ENCODE measurements around the gene AARS1. TPM values are rescaled to one million over a fixed set of nuclear protein-coding genes. Genes with fewer than 3 reads are reported as not detected.
"Not testable (repeated sequence)": the region's sequence is repeated elsewhere in the genome, so short reads cannot be mapped to it uniquely, and the experiment has no call there.

Gene AARS1
- total and polyA plus RNA-seq, 5 experiments from 2014 or later, result 22.9 to 144 (median 45.6) TPM

GRCh38 chr16:70301121-70301520, 11.8 kb upstream of the AARS1 start:
- ATAC-seq, result no peak
- no peaks in the 10 kb centered on the region for H3K27me3 Mint-ChIP-seq
- peak overlapping the region in 9 of 10 donors; percentile 89 to 98 (median 95) for H3K4me3 Mint-ChIP-seq
- DNase-seq, result no peak
- H3K9me3 Mint-ChIP-seq, result peaks cover 0 to 14% (median 6%) of the 10 kb centered on the region in 9 donors
- H3K4me1 Mint-ChIP-seq, result peaks cover 22 to 60% (median 53%) of the 10 kb centered on the region in 4 donors
- POLR2A ChIA-PET, result interaction anchor here (5.4 kb wide), 1 partner anchor 15 kb away, joined by 82 read pairs; the partner anchor contains the start of gene AARS1
- peak overlapping the region in 8 of 10 donors; percentile 55 to 100 (median 98) for H3K27ac Mint-ChIP-seq
- peaks cover 10 to 30% (median 16%) of the 10 kb centered on the region in 3 donors for H3K36me3 Mint-ChIP-seq

- Mint-ChIP-seq H3K9me3 (peaks cover 0 to 14% (median 6%) of the 10 kb centered on the region in 9 donors), H3K36me3 (peaks cover 10 to 23% (median 16%) of the 10 kb centered on the region in 3 donors), H3K27ac (peak within 1 kb of the TSS; percentile 97 to 100 (median 99)), H3K4me1 (peaks cover 17 to 45% (median 42%) of the 10 kb centered on the region in 4 donors), H3K4me3 (peak within 1 kb of the TSS; percentile 89 to 98 (median 94)), H3K27me3 (no peaks in the 10 kb centered on the region)
- ATAC-seq (peak; percentile 86 to 91), DNase-seq (peak; percentile 33 to 76 (median 52))
- POLR2A ChIA-PET, result interaction anchor here (0.5 to 5.4 kb wide), 12 partner anchors 8 to 225 kb away, joined by 3 to 82 read pairs (median 4); partner anchors contain the start of genes AARS1, DDX19A, EXOSC6 and FCSK
Measured at GRCh38 chr16:70298988-70299938, 10.0 kb upstream of the AARS1 start, which contains the start of gene DDX19B. Gene DDX19B (plus strand): TSS chr16:70299186. CDS start chr16:70299298, 112 bp downstream.

GRCh38 chr16:70295634-70296033, 6.3 kb upstream of the AARS1 start:
- Mint-ChIP-seq H3K4me1 (peaks cover 8 to 23% (median 19%) of the 10 kb centered on the region in 4 donors), H3K4me3 (no peak overlapping the region), H3K9me3 (peaks cover 0 to under 1% (median 0%) of the 10 kb centered on the region in 9 donors), H3K27ac (no peak overlapping the region), H3K27me3 (no peaks in the 10 kb centered on the region), H3K36me3 (peaks cover 0 to 2% (median 0%) of the 10 kb centered on the region in 3 donors)
- ATAC-seq (no peak), DNase-seq (no peak)
- POLR2A ChIA-PET, result interaction anchor here (1.0 kb wide), 1 partner anchor 44 kb away, joined by 3 read pairs; the partner anchor contains the start of gene EXOSC6

- no peak overlapping the region for H3K4me3 Mint-ChIP-seq
- no peak overlapping the region for H3K27ac Mint-ChIP-seq
- H3K27me3 Mint-ChIP-seq, result no peaks in the 10 kb centered on the region
- no peaks in the 10 kb centered on the region for H3K9me3 Mint-ChIP-seq
- no peaks in the 10 kb centered on the region for H3K36me3 Mint-ChIP-seq
- ATAC-seq (no peak), DNase-seq (no peak)
- POLR2A ChIA-PET, result no interaction called here
- H3K4me1 Mint-ChIP-seq, result peaks cover 4 to 17% (median 11%) of the 10 kb centered on the region in 4 donors
Measured at GRCh38 chr16:70294385-70295025, 5.2 kb upstream of the AARS1 start.

GRCh38 chr16:70292148-70292547, 2.8 kb upstream of the AARS1 start:
- Mint-ChIP-seq H3K4me1 (peaks cover 5 to 21% (median 16%) of the 10 kb centered on the region in 4 donors), H3K27ac (peak overlapping the region in 1 of 10 donors; percentile 38)
- not testable (repeated sequence) for H3K9me3 Mint-ChIP-seq, H3K36me3 Mint-ChIP-seq, H3K4me3 Mint-ChIP-seq, DNase-seq, ATAC-seq, H3K27me3 Mint-ChIP-seq
- POLR2A ChIA-PET, result interaction anchor here (0.7 to 2.0 kb wide), 2 partner anchors 7 to 68 kb away, joined by 3 to 9 read pairs; partner anchors contain the start of gene DDX19B

GRCh38 chr16:70290949-70291519, 1.7 kb upstream of the AARS1 start:
- peak overlapping the region in 1 of 10 donors; percentile 16 for H3K4me3 Mint-ChIP-seq
- ATAC-seq (no peak), DNase-seq (no peak)
- POLR2A ChIA-PET, result interaction anchor here (0.6 to 2.0 kb wide), 4 partner anchors 8 to 90 kb away, joined by 3 to 9 read pairs (median 4); partner anchors contain the start of genes DDX19A and DDX19B
- H3K36me3 Mint-ChIP-seq, result no peaks in the 10 kb centered on the region
- H3K27ac Mint-ChIP-seq, result peak overlapping the region in 7 of 10 donors; percentile 4 to 49 (median 32)
- H3K4me1 Mint-ChIP-seq, result peaks cover 5 to 21% (median 18%) of the 10 kb centered on the region in 4 donors
- no peaks in the 10 kb centered on the region for H3K9me3 Mint-ChIP-seq
- H3K27me3 Mint-ChIP-seq, result peaks cover 0 to 2% (median 0%) of the 10 kb centered on the region in 5 donors

GRCh38 chr16:70287304-70287971, 1.9 kb downstream of the AARS1 start:
- Mint-ChIP-seq H3K36me3 (peaks cover 0 to 20% (median 0%) of the 10 kb centered on the region in 3 donors), H3K4me3 (peak overlapping the region; percentile 52 to 100 (median 80)), H3K4me1 (peaks cover 10 to 49% (median 36%) of the 10 kb centered on the region in 4 donors), H3K27ac (peak overlapping the region in 4 of 10 donors; percentile 52 to 80 (median 78))
- not testable (repeated sequence) for H3K27me3 Mint-ChIP-seq, DNase-seq, ATAC-seq, H3K9me3 Mint-ChIP-seq
- POLR2A ChIA-PET, result interaction anchor here (0.6 to 6.6 kb wide), 5 partner anchors 13 to 492 kb away, joined by 3 to 82 read pairs (median 3); partner anchors contain the start of gene DDX19B

- DNase-seq (no peak), ATAC-seq (no peak)
- POLR2A ChIA-PET, result no interaction called here
- Mint-ChIP-seq H3K27ac (peak overlapping the region in 4 of 10 donors; percentile 1 to 81 (median 38)), H3K36me3 (peaks cover 0 to 88% (median 14%) of the 10 kb centered on the region in 3 donors), H3K9me3 (no peaks in the 10 kb centered on the region), H3K27me3 (no peaks in the 10 kb centered on the region), H3K4me1 (peaks cover 2 to 13% (median 5%) of the 10 kb centered on the region in 4 donors), H3K4me3 (no peak overlapping the region)
Measured at GRCh38 chr16:70276392-70276791, 12.9 kb downstream of the AARS1 start.

GRCh38 chr16:70271696-70272095, 17.6 kb downstream of the AARS1 start:
- POLR2A ChIA-PET, result interaction anchor here (1.3 kb wide), 1 partner anchor 14 kb away, joined by 4 read pairs; no protein-coding TSS in a partner anchor
- peak overlapping the region in 1 of 10 donors; percentile 21 for H3K27ac Mint-ChIP-seq

GRCh38 chr16:70270176-70270575, 19.1 kb downstream of the AARS1 start:
- no peaks in the 10 kb centered on the region for H3K9me3 Mint-ChIP-seq
- peaks cover 0 to 3% (median under 1%) of the 10 kb centered on the region in 4 donors for H3K4me1 Mint-ChIP-seq
- POLR2A ChIA-PET, result no interaction called here
- no peak overlapping the region for H3K27ac Mint-ChIP-seq
- DNase-seq (no peak), ATAC-seq (no peak)
- no peaks in the 10 kb centered on the region for H3K27me3 Mint-ChIP-seq
- no peak overlapping the region for H3K4me3 Mint-ChIP-seq
- H3K36me3 Mint-ChIP-seq, result peaks cover 5 to 89% (median 26%) of the 10 kb centered on the region in 3 donors

More at GRCh38 chr16:70271696-70272095, 17.6 kb downstream of the AARS1 start:
- Mint-ChIP-seq H3K9me3 (no peaks in the 10 kb centered on the region), H3K4me3 (no peak overlapping the region), H3K4me1 (peaks cover 0 to 5% (median 2%) of the 10 kb centered on the region in 4 donors), H3K36me3 (peaks cover 0 to 91% (median 30%) of the 10 kb centered on the region in 3 donors), H3K27me3 (no peaks in the 10 kb centered on the region)
- DNase-seq (no peak), ATAC-seq (no peak)

GRCh38 chr16:70269471-70269870, 19.8 kb downstream of the AARS1 start:
- no peaks in the 10 kb centered on the region for H3K27me3 Mint-ChIP-seq
- ATAC-seq, result no peak
- no peaks in the 10 kb centered on the region for H3K9me3 Mint-ChIP-seq

More at GRCh38 chr16:70269471-70269870, 19.8 kb downstream of the AARS1 start:
- Mint-ChIP-seq H3K27ac (peak overlapping the region in 1 of 10 donors; percentile 59), H3K36me3 (peaks cover 6 to 90% (median 26%) of the 10 kb centered on the region in 3 donors), H3K4me1 (peaks cover 0 to 3% (median under 1%) of the 10 kb centered on the region in 4 donors), H3K4me3 (no peak overlapping the region)
- POLR2A ChIA-PET, result no interaction called here
- DNase-seq, result no peak
